HEK293 (cell line): ENCODE data around the gene STRN4.

Experiments used
- CTCF ChIA-PET: fragments of 350-600 bp; formaldehyde crosslinking; extraction: SDS; loops from one replicate; lab custom pipeline; 2021; ENCODE audit warnings: antibody characterized with exemption; lab: Yijun Ruan, JAX
- POLR2A ChIA-PET: fragments of 300-600 bp; formaldehyde crosslinking; extraction: SDS; loops from one replicate; lab custom pipeline; 2020; ENCODE audit warnings: antibody characterized with exemption, inconsistent platforms; lab: Yijun Ruan, JAX
- H3K27ac ChIP-seq: fragments of 200-500 bp; sonication (Bioruptor generic); 2 replicates; pipeline ENCODE4 v1.5.1; 2014; ENCODE audit warnings: low read depth, low read length, control low read depth, inconsistent platforms; ENCODE audit errors: extremely low read depth
- H3K36me3 ChIP-seq, 2 experiments: fragments of 200-500 bp in 1 of 2; sonication (Bioruptor generic) in 1 of 2; 1 replicate in 1 of 2; 2 replicates in 1 of 2; pipeline ENCODE4 v1.5.1; 2014 to 2017; ENCODE audit warnings: inconsistent platforms in 2 of 2, low read length in 2 of 2; ENCODE audit not compliant: control insufficient read depth in 2 of 2, insufficient read depth in 1 of 2
- H3K4me1 ChIP-seq: fragments of 200-500 bp; sonication (Bioruptor generic); 2 replicates; pipeline ENCODE4 v1.5.1; 2014; ENCODE audit warnings: mild to moderate bottlenecking, low read length, inconsistent platforms; ENCODE audit not compliant: control insufficient read depth, insufficient read depth
- H3K4me3 ChIP-seq: 2 replicates; pipeline ENCODE4 v1.5.1; 2011; ENCODE audit warnings: low read depth, mild to moderate bottlenecking, control low read depth, low read length, moderate library complexity
- H3K9me3 ChIP-seq: fragments of 200-500 bp; sonication (Bioruptor generic); 2 replicates; pipeline ENCODE4 v1.5.1; 2014; ENCODE audit warnings: low read depth, low read length, inconsistent platforms; ENCODE audit not compliant: control insufficient read depth, insufficient read depth
- GLIS1 ChIP-seq: fragments of 450-650 bp; formaldehyde crosslinking; IDR thresholded peaks from 2 replicates; pipeline ENCODE4 v1.5.1; 2016; ENCODE audit warnings: missing biosample characterization, missing genetic modification characterization
- MZF1 ChIP-seq: fragments of 450-650 bp; formaldehyde crosslinking; IDR thresholded peaks from 2 replicates; pipeline ENCODE4 v1.5.1; 2017; ENCODE audit warnings: missing biosample characterization, missing genetic modification characterization, borderline replicate concordance
- ZIC2 ChIP-seq: fragments of 450-650 bp; formaldehyde crosslinking; IDR thresholded peaks from 2 replicates; pipeline ENCODE4 v1.5.1; 2016; ENCODE audit warnings: missing biosample characterization, missing genetic modification characterization
- ZNF146 ChIP-seq: fragments of 450-650 bp; formaldehyde crosslinking; IDR thresholded peaks from 2 replicates; pipeline ENCODE4 v1.5.1; 2016; ENCODE audit warnings: missing biosample characterization, missing genetic modification characterization
- ZNF214 ChIP-seq: fragments of 450-650 bp; formaldehyde crosslinking; IDR thresholded peaks from 2 replicates; pipeline ENCODE4 v1.5.1; 2017; ENCODE audit warnings: missing biosample characterization, mild to moderate bottlenecking, missing genetic modification characterization, borderline replicate concordance
- ZNF335 ChIP-seq: fragments of 450-650 bp; formaldehyde crosslinking; conservative IDR thresholded peaks from 2 replicates; pipeline ENCODE4 v1.5.1; 2016; ENCODE audit warnings: missing biosample characterization, missing genetic modification characterization
- ZNF76 ChIP-seq: fragments of 450-650 bp; formaldehyde crosslinking; IDR thresholded peaks from 2 replicates; pipeline ENCODE4; 2016; ENCODE audit warnings: low read depth, missing biosample characterization, missing genetic modification characterization, borderline replicate concordance
- TF ChIP-seq, protein P1 (sequence below): fragments of 450-650 bp; formaldehyde crosslinking; IDR thresholded peaks from 2 replicates; pipeline ENCODE4 v1.5.1; 2016; ENCODE audit warnings: missing biosample characterization, missing genetic modification characterization, low read depth
- TF ChIP-seq, protein P2 (sequence below): fragments of 450-650 bp; formaldehyde crosslinking; IDR thresholded peaks from 2 replicates; pipeline ENCODE4; 2016; ENCODE audit warnings: missing biosample characterization, missing genetic modification characterization
- TF ChIP-seq, protein P3 (sequence below): fragments of 450-650 bp; formaldehyde crosslinking; IDR thresholded peaks from 2 replicates; pipeline ENCODE4 v1.5.1; 2016; ENCODE audit warnings: missing biosample characterization, missing genetic modification characterization
- TF ChIP-seq, protein P4 (sequence below): fragments of 450-650 bp; formaldehyde crosslinking; IDR thresholded peaks from 2 replicates; pipeline ENCODE4 v1.5.1; 2017; ENCODE audit warnings: missing biosample characterization, missing genetic modification characterization
- TF ChIP-seq, protein P5 (sequence below): fragments of 450-650 bp; formaldehyde crosslinking; IDR thresholded peaks from 2 replicates; pipeline ENCODE4 v1.5.1; 2016; ENCODE audit warnings: missing biosample characterization, missing genetic modification characterization

Gene STRN4

DNA sequence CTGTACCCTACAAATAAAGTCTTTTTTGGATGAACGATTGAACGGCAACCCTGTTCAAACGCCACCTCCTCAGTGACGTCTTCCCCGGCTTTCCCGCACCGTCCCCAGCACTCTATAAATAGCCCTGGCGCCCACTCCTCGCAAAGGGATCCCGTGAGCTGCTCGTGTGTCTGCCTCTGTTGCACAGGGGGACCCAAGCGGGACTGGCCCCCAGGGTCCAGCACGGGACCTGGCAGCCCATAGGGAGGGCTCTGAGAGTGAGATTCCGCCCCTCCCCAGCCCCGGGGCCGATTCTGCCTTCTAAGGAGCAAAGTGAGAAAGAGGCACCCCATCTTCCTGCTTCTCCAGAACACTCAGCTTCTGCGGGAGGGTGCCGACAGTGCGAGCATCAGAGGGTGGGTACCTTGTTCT, 8.5 kb downstream of the STRN4 start (continued):
- TF ChIP-seq, protein P1, sequence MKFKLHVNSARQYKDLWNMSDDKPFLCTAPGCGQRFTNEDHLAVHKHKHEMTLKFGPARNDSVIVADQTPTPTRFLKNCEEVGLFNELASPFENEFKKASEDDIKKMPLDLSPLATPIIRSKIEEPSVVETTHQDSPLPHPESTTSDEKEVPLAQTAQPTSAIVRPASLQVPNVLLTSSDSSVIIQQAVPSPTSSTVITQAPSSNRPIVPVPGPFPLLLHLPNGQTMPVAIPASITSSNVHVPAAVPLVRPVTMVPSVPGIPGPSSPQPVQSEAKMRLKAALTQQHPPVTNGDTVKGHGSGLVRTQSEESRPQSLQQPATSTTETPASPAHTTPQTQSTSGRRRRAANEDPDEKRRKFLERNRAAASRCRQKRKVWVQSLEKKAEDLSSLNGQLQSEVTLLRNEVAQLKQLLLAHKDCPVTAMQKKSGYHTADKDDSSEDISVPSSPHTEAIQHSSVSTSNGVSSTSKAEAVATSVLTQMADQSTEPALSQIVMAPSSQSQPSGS (tag by site-specific recombination) = no peak
- no peak for TF ChIP-seq ZNF335 (tag by site-specific recombination)

DNA sequence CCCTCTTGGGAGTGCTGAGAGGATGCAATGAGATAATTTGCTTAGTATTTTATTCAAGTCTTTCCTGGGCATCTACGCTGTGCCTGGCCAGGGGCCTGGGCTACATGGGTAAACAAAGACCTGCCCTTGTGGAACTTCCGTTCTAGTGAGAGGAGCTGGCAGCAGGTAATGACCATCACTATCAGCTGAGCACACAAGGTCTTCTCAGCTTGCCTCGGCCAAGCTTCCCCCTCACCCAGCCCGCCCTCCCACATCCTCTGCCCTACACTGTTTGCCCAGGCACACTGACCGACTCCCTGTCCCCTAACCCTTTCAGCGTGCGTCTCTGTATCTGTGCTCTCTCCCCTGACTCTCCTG, 9.0 kb downstream of the STRN4 start:
- peak overlapping the region; percentile 46; the same call in 1 of the 2 replicates for H3K27ac ChIP-seq
- ChIA-PET CTCF (interaction anchor here (0.5 to 1.5 kb wide), 8 partner anchors 9 to 104 kb away, joined by 3 to 5 read pairs (median 3); partner anchors contain the start of gene DACT3), POLR2A (interaction anchor here (0.7 to 0.8 kb wide), 2 partner anchors 9 to 22 kb away, joined by 3 to 4 read pairs; no protein-coding TSS in a partner anchor)
- no peak overlapping the region for H3K4me3 ChIP-seq
- no peaks in the 10 kb centered on the region for H3K9me3 ChIP-seq
- H3K36me3 ChIP-seq = peaks cover 43 to 84% of the 10 kb centered on the region in 2 experiments
- no peak for TF ChIP-seq ZIC2 (tag by site-specific recombination)
- no peaks in the 10 kb centered on the region for H3K4me1 ChIP-seq

DNA sequence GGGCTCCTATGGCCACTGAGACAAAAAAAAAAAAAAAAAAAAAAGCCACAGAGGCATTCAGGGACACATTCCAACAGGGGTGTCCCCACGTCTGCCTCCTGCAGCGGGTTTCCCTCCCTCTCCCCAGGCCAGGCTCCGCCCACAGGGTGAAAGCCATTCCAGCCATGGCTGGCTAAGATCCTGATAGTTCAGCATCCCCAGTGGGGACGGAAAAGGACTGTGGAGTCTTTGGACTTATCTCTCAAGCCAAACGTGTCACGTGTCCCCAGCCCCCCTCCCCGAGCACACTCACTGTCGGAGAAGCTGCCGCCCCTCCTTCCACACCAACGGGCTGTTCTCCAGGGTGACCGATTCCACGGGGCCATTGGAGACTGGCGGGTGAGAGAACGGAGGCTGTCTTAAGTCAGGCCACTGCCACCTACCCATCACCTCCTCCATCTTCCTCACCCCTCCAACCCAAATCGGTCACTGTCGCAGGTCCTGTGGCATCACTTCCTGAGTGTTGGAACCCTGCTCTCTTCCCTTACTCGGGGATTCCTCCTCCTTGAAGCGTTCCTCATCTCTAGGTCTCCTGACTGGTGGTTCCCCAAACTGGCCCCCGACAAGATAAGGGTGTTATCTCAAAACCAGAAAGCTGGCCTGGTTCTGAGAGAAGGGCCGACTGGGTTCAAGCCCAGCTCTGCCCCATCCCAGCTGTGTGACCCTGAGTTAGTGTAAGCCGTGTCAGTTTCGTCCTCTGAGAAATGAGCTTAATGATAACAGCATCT, 9.5 kb downstream of the STRN4 start:
- TF ChIP-seq GLIS1 (tag by site-specific recombination) = 0 out of 2 replicates have a peak, but pooled peaks have one; percentile 23
- TF ChIP-seq, protein P2, sequence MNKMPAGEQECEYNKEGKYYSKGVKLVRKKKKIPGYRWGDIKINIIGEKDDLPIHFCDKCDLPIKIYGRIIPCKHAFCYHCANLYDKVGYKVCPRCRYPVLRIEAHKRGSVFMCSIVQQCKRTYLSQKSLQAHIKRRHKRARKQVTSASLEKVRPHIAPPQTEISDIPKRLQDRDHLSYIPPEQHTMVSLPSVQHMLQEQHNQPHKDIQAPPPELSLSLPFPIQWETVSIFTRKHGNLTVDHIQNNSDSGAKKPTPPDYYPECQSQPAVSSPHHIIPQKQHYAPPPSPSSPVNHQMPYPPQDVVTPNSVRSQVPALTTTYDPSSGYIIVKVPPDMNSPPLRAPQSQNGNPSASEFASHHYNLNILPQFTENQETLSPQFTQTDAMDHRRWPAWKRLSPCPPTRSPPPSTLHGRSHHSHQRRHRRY = no peak
- TF ChIP-seq, protein P3, sequence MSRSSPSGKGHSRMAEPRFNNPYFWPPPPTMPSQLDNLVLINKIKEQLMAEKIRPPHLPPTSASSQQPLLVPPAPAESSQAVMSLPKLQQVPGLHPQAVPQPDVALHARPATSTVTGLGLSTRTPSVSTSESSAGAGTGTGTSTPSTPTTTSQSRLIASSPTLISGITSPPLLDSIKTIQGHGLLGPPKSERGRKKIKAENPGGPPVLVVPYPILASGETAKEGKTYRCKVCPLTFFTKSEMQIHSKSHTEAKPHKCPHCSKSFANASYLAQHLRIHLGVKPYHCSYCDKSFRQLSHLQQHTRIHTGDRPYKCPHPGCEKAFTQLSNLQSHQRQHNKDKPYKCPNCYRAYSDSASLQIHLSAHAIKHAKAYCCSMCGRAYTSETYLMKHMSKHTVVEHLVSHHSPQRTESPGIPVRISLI (tag by site-specific recombination) = 0 out of 2 replicates have a peak, but pooled peaks have one; percentile 25
- POLR2A ChIA-PET = interaction anchor here (0.7 kb wide), 1 partner anchor 8 kb away, joined by 3 read pairs; no protein-coding TSS in a partner anchor
- peaks cover 39 to 84% of the 10 kb centered on the region in 2 experiments for H3K36me3 ChIP-seq
- H3K4me1 ChIP-seq = no peaks in the 10 kb centered on the region
- no peaks in the 10 kb centered on the region for H3K9me3 ChIP-seq
- no peak overlapping the region for H3K4me3 ChIP-seq
- CTCF ChIA-PET = interaction anchor here (1.0 to 2.4 kb wide), 8 partner anchors 9 to 104 kb away, joined by 3 to 5 read pairs (median 3); partner anchors contain the start of gene DACT3
- peak overlapping the region; percentile 46; the same call in 1 of the 2 replicates for H3K27ac ChIP-seq

DNA sequence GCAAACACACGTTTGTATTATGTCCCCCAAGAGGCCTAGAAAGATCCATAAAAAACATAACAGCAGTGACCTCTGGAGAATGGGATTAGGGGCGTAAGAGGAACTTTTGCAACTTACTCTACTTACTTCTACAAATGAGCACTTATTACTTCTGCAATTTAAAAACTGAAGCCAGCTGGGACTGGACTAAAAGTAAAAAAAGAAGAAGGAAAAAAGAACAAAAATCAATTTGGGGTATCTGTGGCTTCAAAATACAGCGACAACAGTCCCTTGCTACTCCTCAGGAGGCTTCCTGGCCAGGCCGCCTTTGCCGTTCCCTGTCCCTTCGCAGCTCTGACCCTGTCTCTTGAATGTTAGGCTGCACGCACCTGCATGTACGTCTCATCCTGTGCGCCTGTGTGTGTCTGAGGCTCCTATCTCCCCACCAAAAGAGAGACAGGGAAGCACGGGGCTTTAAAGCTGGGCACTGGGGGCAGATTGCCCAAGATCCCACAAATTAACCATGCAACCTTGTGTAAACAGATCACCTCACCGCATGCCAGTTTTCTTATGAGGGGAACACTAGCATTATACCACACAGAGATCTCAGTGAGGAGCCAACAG, 12.5 kb downstream of the STRN4 start:
- ChIA-PET POLR2A (interaction anchor here (0.5 to 0.6 kb wide), 2 partner anchors 404 to 414 kb away, joined by 3 to 5 read pairs; no protein-coding TSS in a partner anchor), CTCF (interaction anchor here (0.6 to 2.0 kb wide), 2 partner anchors 10 to 17 kb away, joined by 3 to 10 read pairs; no protein-coding TSS in a partner anchor)
- Histone ChIP-seq H3K4me3 (no peak overlapping the region), H3K27ac (no peak overlapping the region), H3K9me3 (no peaks in the 10 kb centered on the region), H3K36me3 (peaks cover 39 to 88% of the 10 kb centered on the region in 2 experiments), H3K4me1 (no peaks in the 10 kb centered on the region; the same call in 1 of the 2 replicates)
- TF ChIP-seq ZNF214 (tag by site-specific recombination) (no peak), ZNF146 (tag by site-specific recombination) (no peak), MZF1 (tag by site-specific recombination) (no peak), GLIS1 (tag by site-specific recombination) (0 out of 2 replicates have a peak, but pooled peaks have one; percentile 9), ZNF76 (tag by site-specific recombination) (no peak)
- TF ChIP-seq, protein P4, sequence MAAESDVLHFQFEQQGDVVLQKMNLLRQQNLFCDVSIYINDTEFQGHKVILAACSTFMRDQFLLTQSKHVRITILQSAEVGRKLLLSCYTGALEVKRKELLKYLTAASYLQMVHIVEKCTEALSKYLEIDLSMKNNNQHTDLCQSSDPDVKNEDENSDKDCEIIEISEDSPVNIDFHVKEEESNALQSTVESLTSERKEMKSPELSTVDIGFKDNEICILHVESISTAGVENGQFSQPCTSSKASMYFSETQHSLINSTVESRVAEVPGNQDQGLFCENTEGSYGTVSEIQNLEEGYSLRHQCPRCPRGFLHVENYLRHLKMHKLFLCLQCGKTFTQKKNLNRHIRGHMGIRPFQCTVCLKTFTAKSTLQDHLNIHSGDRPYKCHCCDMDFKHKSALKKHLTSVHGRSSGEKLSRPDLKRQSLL = no peak
- TF ChIP-seq, protein P5, sequence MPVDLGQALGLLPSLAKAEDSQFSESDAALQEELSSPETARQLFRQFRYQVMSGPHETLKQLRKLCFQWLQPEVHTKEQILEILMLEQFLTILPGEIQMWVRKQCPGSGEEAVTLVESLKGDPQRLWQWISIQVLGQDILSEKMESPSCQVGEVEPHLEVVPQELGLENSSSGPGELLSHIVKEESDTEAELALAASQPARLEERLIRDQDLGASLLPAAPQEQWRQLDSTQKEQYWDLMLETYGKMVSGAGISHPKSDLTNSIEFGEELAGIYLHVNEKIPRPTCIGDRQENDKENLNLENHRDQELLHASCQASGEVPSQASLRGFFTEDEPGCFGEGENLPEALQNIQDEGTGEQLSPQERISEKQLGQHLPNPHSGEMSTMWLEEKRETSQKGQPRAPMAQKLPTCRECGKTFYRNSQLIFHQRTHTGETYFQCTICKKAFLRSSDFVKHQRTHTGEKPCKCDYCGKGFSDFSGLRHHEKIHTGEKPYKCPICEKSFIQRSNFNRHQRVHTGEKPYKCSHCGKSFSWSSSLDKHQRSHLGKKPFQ (tag by site-specific recombination) = no peak
